OCI-LY1 (cell line): Measurements from ENCODE around the gene TUBA4B.

Experiments
- EZH2 ChIP-seq: fragments of 200-600 bp; sonication (generic), shearing (Covaris generic); IDR thresholded peaks from 2 replicates; pipeline ENCODE4 v1.8.0; 2017; ENCODE audit warnings: borderline replicate concordance, mixed run types, mild to moderate bottlenecking, antibody characterized with exemption, low read length, moderate library complexity, mixed read lengths
- TF ChIP-seq, protein P1 (sequence below): fragments of 200-600 bp; sonication (generic), shearing (Covaris generic); IDR thresholded peaks from 2 replicates; pipeline ENCODE4 v1.5.1; 2017; ENCODE audit warnings: mild to moderate bottlenecking, antibody characterized with exemption, low read length, moderate library complexity, mixed read lengths

DNA sequence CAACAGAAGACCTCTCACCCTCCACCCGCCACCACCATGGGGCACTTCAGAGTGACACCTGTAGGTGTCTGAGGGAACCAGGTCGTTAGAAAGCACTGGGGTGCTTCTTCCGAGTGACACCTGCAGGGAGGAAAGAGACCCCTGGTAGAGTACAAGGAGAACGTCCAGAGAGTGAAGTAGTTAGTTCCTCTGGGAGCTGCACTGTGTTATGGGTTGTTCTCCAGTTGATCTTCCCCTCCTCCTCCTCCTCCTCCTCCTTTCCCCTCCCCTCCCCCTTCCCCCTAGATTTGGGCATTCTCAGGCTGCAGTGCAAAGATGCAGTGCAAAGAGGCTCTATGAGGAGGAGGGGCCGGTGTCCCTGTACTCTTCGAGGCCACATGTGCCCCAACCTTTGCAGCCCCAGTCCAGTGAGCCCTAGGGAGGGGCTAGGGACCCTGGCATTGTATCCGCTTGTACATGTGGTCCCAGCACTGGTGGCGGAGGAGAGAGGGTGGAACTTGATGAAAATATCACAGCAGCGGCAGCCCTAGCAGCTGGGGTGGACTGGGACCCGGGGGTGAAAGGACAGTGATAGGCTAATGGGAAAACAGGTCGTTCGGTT is 27.0 kb downstream of the TUBA4B start:
- TF ChIP-seq, protein P1, sequence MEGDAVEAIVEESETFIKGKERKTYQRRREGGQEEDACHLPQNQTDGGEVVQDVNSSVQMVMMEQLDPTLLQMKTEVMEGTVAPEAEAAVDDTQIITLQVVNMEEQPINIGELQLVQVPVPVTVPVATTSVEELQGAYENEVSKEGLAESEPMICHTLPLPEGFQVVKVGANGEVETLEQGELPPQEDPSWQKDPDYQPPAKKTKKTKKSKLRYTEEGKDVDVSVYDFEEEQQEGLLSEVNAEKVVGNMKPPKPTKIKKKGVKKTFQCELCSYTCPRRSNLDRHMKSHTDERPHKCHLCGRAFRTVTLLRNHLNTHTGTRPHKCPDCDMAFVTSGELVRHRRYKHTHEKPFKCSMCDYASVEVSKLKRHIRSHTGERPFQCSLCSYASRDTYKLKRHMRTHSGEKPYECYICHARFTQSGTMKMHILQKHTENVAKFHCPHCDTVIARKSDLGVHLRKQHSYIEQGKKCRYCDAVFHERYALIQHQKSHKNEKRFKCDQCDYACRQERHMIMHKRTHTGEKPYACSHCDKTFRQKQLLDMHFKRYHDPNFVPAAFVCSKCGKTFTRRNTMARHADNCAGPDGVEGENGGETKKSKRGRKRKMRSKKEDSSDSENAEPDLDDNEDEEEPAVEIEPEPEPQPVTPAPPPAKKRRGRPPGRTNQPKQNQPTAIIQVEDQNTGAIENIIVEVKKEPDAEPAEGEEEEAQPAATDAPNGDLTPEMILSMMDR = peak; percentile 49; the same call in 1 of the 2 replicates
- no peak for TF ChIP-seq EZH2
